ENCODE results near the gene TRIO.

TRIO gene

DNA sequence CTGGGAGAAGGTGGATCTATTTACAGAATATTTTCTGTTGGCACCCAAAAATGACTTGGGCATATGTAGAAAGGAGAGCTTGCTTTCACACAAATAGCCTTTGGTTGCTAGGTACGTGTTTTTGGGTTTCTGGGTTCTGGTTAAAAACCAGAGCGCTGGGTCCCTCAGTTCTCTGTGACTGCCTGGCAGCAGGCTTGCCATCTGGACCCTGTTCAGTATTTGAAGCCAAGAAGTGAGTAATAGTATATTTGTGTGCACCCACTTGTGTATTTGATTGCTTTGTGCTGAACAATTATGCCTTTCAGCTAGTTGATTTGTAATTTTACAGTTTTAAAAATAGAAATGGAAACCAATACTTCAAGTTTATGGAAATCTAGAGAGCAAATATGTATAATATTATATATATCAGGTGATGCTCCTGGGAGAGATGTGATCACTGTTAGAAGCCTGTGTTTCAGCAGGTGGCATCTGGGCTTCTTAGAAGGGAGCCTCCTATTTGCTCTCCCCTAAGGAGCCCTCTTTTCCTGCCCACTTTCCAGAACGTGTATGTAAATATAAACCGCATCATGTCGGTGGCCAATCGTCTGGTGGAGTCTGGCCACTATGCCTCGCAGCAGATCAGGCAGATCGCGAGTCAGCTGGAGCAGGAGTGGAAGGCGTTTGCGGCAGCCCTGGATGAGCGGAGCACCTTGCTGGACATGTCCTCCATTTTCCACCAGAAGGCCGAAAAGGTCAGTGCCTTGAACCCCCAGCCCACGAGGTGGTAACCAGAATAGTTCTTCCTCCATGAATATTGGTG lies 153.6 kb downstream of the TRIO start:
- Histone ChIP-seq H4K20me1 (peaks cover 5 to 73% (median 33%) of the 10 kb centered on the region in 11 experiments; a peak in 17 of 22 replicates), H3K36me3 (peaks cover 85 to 100% (median 100%) of the 10 kb centered on the region in 11 experiments)

DNA sequence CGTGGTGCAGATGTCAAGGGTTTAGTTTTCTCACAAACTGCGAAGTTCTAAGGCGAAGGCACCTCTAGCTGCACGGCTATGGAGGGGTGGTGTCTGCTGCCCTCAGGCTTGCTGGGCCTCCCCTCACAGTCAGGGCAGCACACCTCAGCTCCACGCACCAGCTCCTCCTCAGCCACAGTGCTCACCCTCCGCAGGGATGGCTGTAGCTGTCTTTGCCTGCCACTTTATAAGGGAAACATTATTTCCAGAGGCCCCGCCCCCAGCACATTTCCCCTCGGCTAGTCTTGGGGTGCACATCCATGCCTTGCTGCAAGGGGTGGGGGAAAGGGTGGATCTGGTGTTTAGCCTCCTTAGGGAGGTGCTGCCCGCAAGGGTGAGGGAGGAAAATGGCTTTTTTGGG lies 154.6 kb downstream of the TRIO start:
- Histone ChIP-seq H4K20me1 (peaks cover 6 to 69% (median 32%) of the 10 kb centered on the region in 11 experiments; a peak in 18 of 22 replicates), H3K4me1 (no peaks in the 10 kb centered on the region; a peak in 1 of 20 replicates), H3K27ac (no peak overlapping the region), H3K36me3 (peaks cover 83 to 100% (median 99%) of the 10 kb centered on the region in 11 experiments), H3K9ac (no peak overlapping the region), H3K4me3 (no peak overlapping the region), H3K27me3 (no peaks in the 10 kb centered on the region), H3K9me3 (replicated peaks in 1 of 11) (no peaks in the 10 kb centered on the region), H3K4me2 (no peak overlapping the region)
- no peak for TF ChIP-seq Cebpa-rat (IDR thresholded peaks at IDR 0.05)

More for the DNA sequence above, 153.6 kb downstream of the TRIO start:
- no peaks in the 10 kb centered on the region; a peak in 1 of 20 replicates for H3K4me1 ChIP-seq
- no peak for TF ChIP-seq Cebpa-rat (IDR thresholded peaks at IDR 0.05)
- H3K27me3 ChIP-seq, result no peaks in the 10 kb centered on the region
- H3K27ac ChIP-seq, result no peak overlapping the region
- H3K9me3 ChIP-seq (replicated peaks in 1 of 11), result no peaks in the 10 kb centered on the region
- H3K4me2 ChIP-seq, result no peak overlapping the region
- no peak overlapping the region for H3K4me3 ChIP-seq
- H3K9ac ChIP-seq, result no peak overlapping the region

DNA sequence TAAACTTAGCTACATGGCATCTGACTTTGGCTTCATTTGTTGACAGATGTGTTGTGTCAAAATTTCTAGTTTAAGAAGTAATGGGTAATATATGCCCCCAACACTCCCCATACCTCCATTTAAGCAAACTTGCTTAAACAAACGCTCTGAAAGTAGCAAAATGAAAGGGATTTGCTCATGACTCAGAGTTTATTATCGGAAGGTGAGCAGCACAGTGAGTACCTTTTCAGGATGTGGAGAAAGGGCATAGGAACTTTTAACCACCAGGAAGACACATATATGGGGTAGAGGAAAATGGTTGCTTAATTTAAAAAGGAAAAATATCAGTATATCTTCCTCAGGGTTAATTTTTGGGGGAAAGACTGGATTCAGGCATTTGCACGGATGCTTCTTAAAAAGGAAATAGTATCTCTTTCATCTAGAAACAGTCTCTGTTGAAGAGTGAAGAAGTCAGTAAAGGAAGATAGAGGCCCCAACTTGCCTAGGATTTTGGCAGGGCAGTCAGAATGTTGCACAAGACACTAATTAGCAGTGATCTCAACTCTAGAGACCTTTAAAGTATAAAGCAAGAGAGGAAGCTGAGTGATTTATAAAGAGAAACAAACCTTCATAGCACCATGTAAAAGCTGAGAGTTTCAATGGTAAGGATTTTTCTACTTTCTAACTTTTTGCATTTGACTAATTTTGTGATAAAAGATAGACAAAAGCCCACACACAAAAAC lies 155.1 kb downstream of the TRIO start:
- H3K4me2 ChIP-seq, result no peak overlapping the region
- no peaks in the 10 kb centered on the region for H3K27me3 ChIP-seq
- no peaks in the 10 kb centered on the region; a peak in 1 of 20 replicates for H3K4me1 ChIP-seq
- peaks cover 12 to 69% (median 26%) of the 10 kb centered on the region in 11 experiments; a peak in 18 of 22 replicates for H4K20me1 ChIP-seq
- H3K36me3 ChIP-seq, result peaks cover 82 to 100% (median 99%) of the 10 kb centered on the region in 11 experiments
- H3K4me3 ChIP-seq, result no peak overlapping the region
- H3K9ac ChIP-seq, result no peak overlapping the region
- no peak overlapping the region for H3K27ac ChIP-seq
- H3K9me3 ChIP-seq (replicated peaks in 1 of 11), result no peaks in the 10 kb centered on the region
- TF ChIP-seq Cebpa-rat (IDR thresholded peaks at IDR 0.05), result no peak

DNA sequence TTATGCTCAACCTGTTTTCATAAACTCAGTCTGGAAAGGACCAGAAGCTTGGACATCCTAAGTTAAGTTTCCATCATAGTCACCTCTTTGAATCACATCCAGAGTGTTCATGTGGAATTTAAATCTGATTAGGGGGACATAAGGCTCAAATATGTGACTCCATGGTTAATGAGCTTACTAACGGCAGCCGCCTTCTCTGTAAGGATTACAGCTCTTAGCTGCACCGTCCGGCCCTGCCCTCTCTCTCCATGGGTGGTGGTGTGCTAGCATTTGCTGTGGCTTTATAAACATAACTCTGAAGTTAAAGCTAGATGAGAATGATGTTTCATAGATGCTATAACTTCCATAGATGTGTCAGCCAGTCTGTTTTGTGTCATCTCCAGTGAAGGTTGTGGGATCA lies 156.5 kb downstream of the TRIO start:
- TF ChIP-seq Cebpa-rat (IDR thresholded peaks at IDR 0.05), result no peak
- Histone ChIP-seq H3K4me2 (no peak overlapping the region), H3K9ac (no peak overlapping the region), H4K20me1 (peaks cover 13 to 69% (median 26%) of the 10 kb centered on the region in 11 experiments; a peak in 17 of 22 replicates), H3K27me3 (no peaks in the 10 kb centered on the region), H3K27ac (no peak overlapping the region), H3K36me3 (peaks cover 88 to 100% (median 99%) of the 10 kb centered on the region in 11 experiments), H3K4me3 (no peak overlapping the region), H3K9me3 (replicated peaks in 1 of 11) (no peaks in the 10 kb centered on the region), H3K4me1 (no peaks in the 10 kb centered on the region; a peak in 1 of 20 replicates)

DNA sequence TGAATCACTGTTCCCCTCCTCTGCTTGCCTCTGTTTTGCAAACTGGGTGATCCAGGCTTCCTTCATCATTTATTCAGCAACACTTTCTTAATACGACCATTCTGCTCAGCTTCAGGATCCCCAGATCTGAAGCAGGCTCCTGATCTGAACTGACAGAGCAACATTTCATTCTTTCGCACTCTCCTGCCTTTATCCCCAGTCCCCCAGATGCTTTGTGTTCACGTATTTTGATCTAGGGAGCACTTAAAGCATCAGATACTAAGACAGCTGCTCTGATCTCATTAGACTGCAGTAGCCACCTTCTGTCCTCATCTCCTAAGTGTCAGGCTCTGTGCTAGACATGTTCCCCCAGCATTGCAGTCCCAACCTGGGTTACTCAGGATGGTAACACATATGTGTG lies 158.0 kb downstream of the TRIO start:
- no peak for TF ChIP-seq Cebpa-rat (IDR thresholded peaks at IDR 0.05)
- no peak overlapping the region for H3K4me3 ChIP-seq

DNA sequence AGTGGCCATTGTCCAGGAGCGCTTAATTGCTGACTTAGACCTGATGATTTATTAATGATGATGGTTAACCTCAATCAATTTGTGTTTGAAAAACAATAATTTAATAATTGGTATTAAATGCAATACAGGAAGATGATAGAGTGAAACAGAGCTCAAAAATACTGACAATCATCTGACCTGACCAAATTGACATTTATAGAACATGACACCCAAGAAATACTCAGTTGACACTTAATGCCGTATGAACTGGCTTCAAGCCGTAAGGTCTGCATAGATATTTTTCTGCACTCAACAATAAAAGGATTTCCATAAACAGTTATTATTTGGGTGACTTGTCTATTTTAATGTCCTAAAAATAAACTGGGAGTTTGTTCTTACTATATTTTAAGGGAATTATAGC lies 159.2 kb downstream of the TRIO start:
- peaks cover 92 to 100% (median 99%) of the 10 kb centered on the region in 11 experiments for H3K36me3 ChIP-seq
- no peak for TF ChIP-seq Cebpa-rat (IDR thresholded peaks at IDR 0.05)
- peaks cover 7 to 73% (median 33%) of the 10 kb centered on the region in 11 experiments; a peak in 17 of 22 replicates for H4K20me1 ChIP-seq
- H3K9me3 ChIP-seq (replicated peaks in 1 of 11), result peaks cover 0 to 5% (median 0%) of the 10 kb centered on the region in 11 experiments; a peak in 2 of 22 replicates
- no peak overlapping the region for H3K27ac ChIP-seq
- H3K4me3 ChIP-seq, result no peak overlapping the region
- no peaks in the 10 kb centered on the region; a peak in 1 of 20 replicates for H3K4me1 ChIP-seq
- H3K4me2 ChIP-seq, result no peak overlapping the region
- H3K9ac ChIP-seq, result no peak overlapping the region
- H3K27me3 ChIP-seq, result no peaks in the 10 kb centered on the region

More for the DNA sequence above, 158.0 kb downstream of the TRIO start:
- Histone ChIP-seq H3K4me1 (no peaks in the 10 kb centered on the region; a peak in 1 of 20 replicates), H3K27ac (no peak overlapping the region), H4K20me1 (peaks cover 10 to 73% (median 33%) of the 10 kb centered on the region in 11 experiments; a peak in 17 of 22 replicates), H3K9me3 (replicated peaks in 1 of 11) (no peaks in the 10 kb centered on the region), H3K9ac (no peak overlapping the region), H3K36me3 (peaks cover 92 to 100% (median 99%) of the 10 kb centered on the region in 11 experiments), H3K27me3 (no peaks in the 10 kb centered on the region), H3K4me2 (no peak overlapping the region)

DNA sequence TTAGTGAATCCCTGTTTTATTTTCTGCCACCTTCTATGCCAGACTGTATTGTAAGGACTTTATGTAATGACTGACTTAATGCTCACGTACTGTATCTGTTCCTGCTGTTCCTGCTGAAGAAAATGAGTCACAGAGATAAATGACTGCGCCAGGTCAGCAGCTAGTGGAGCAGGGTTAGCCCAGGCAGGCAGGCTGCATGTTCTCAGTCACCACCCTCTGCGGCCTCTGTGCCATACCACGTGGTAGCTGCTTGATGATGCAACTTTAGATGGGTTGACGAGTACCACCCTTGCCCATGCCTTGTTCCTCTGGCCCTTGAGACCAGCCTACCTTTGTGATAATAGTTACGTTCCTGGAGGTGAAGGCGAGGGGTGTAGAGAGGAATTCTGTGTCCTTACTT lies 161.9 kb downstream of the TRIO start:
- Histone ChIP-seq H3K4me3 (no peak overlapping the region), H3K36me3 (peaks cover 88 to 99% (median 97%) of the 10 kb centered on the region in 11 experiments), H3K4me1 (no peaks in the 10 kb centered on the region), H3K27me3 (no peaks in the 10 kb centered on the region), H4K20me1 (peaks cover 0 to 67% (median 27%) of the 10 kb centered on the region in 11 experiments; a peak in 14 of 22 replicates), H3K27ac (no peak overlapping the region), H3K9me3 (replicated peaks in 1 of 11) (peaks cover 0 to 8% (median 0%) of the 10 kb centered on the region in 11 experiments; a peak in 2 of 22 replicates), H3K4me2 (no peak overlapping the region), H3K9ac (no peak overlapping the region)
- TF ChIP-seq Cebpa-rat (IDR thresholded peaks at IDR 0.05), result no peak

DNA sequence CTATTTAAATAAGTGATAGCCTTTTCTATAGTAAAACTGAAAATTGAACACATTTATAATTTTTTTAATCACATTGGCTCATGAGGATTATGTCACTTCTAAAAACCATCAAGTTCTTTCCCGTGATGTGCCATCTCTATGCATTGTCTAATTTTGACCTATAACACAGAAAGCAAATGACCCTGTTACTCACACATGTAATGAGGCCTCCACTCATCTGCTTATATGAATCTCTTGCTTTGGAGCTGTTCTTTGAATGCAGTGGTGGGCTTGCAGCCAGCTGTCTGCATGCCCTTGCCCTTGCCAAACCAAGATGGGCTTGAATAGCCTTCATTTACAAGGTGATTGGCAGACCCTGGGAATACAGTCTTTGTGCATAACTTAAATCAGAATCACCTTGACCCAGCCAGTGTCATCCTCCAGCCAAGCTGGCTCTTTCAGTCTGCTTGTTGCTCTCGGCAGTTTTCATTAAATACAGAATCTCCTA lies 163.2 kb downstream of the TRIO start:
- peaks cover 0 to 71% (median 27%) of the 10 kb centered on the region in 11 experiments; a peak in 14 of 22 replicates for H4K20me1 ChIP-seq

More for the DNA sequence above, 163.2 kb downstream of the TRIO start:
- Histone ChIP-seq H3K4me1 (no peaks in the 10 kb centered on the region), H3K4me3 (no peak overlapping the region), H3K27me3 (no peaks in the 10 kb centered on the region), H3K36me3 (peaks cover 88 to 99% (median 97%) of the 10 kb centered on the region in 11 experiments), H3K9ac (no peak overlapping the region), H3K4me2 (no peak overlapping the region), H3K27ac (no peak overlapping the region), H3K9me3 (replicated peaks in 1 of 11) (peaks cover 0 to 8% (median 0%) of the 10 kb centered on the region in 11 experiments; a peak in 2 of 22 replicates)
- no peak for TF ChIP-seq Cebpa-rat (IDR thresholded peaks at IDR 0.05)

Measured in BLaER1 treated with 17β-estradiol and CSF1 and Interleukin-3, amounts not matched to agents 10 nM and 100 nM (cell line).